ENCODE measurements around the gene SERTAD3. TPM values are rescaled to one million over a fixed set of nuclear protein-coding genes. Genes with fewer than 3 reads are reported as not detected.

The SERTAD3 gene
- total and polyA plus RNA-seq, 2 donors (not counting 3 experiments of a cell fraction or from before 2014, with no cell fraction given), result 13.3 to 29.9 TPM

DNA sequence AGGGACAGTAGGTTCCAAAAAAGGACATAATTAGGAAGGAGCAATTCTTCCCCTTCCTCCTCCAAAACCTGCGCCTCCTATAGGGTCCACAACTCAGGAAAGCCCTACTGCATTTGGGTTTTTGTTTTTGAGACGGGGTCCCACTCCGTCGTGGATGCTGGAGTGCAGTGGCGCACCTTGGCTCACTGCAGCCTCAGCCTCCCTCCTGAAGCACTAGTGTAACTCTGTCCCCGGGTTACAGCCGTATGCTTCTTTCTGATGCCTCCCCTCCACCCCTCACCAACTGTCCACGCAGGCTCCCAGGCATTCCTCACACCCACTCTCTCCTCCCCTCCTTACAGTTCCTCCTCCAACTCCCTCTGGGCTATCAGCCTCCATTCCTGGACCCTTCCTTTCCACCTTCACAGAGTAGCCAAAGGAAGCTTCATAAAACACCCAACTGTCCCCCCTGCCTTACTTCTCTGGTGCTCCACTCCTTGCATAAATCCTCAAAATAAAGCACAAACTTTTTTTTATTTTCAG is 2.2 kb upstream of the SERTAD3 start:
- Histone ChIP-seq H3K4me2 (ENCODE audit: insufficient read depth, low read length) (no peak overlapping the region), H4K20me1 (replicated peaks; ENCODE audit: control insufficient read depth, extremely low read depth, insufficient read depth, low read length) (no peaks in the 10 kb centered on the region), H3K9me1 (replicated peaks; ENCODE audit: control insufficient read depth, extremely low read depth, insufficient read depth, low read length) (no peaks in the 10 kb centered on the region), H3K27me3 (ENCODE audit: control insufficient read depth in 2 of 2, insufficient read depth in 2 of 2, low read length in 2 of 2) (no peaks in the 10 kb centered on the region), H2AFZ (ENCODE audit: low read depth, low read length) (no peak overlapping the region), H3K36me3 (ENCODE audit: control insufficient read depth in 2 of 2, extremely low read depth in 1 of 2, insufficient read depth in 2 of 2, low read length in 2 of 2) (peaks cover 6 to 7% of the 10 kb centered on the region in 2 experiments), H3K79me2 (ENCODE audit: control insufficient read depth, insufficient read depth, low read length) (peaks cover 24% of the 10 kb centered on the region), H3K9me3 (replicated peaks; ENCODE audit: control insufficient read depth, insufficient read depth, low read length) (no peaks in the 10 kb centered on the region), H3K4me3 (replicated peaks in 1 of 3; ENCODE audit: insufficient read depth in 1 of 3, low read depth in 1 of 3, low read length in 3 of 3) (no peak overlapping the region), H3K4me1 (ENCODE audit: control insufficient read depth, extremely low read depth, insufficient read depth, low read length) (peaks cover 9% of the 10 kb centered on the region), H3K27ac (ENCODE audit: insufficient read depth, low read depth, low read length) (no peak overlapping the region), H3K9ac (replicated peaks; ENCODE audit: extremely low read depth, insufficient read depth, low read length) (no peak overlapping the region)
- dilution Hi-C loops (cut with MboI; ENCODE audit: extremely low pct_ligation_motif_present, low sequenced_read_pairs), result no loop called here
- intact Hi-C loops (cut with micrococcal nuclease), result loop anchor here (10.0 kb wide), 1 partner anchor 358 kb away; no protein-coding TSS in a partner anchor
- FAIRE-seq, result no peak
- TF ChIP-seq FOS (IDR thresholded peaks at IDR 0.05; ENCODE audit: borderline replicate concordance, insufficient read depth, low read length), result no peak
- no peak for TF ChIP-seq MYC (IDR thresholded peaks at IDR 0.05; ENCODE audit: low read depth, low read length)
- no peak for TF ChIP-seq POLR2A (IDR thresholded peaks at IDR 0.05; ENCODE audit: low read depth, low read length)
- no peak for TF ChIP-seq EZH2 (IDR thresholded peaks at IDR 0.05; ENCODE audit: borderline replicate concordance, low read depth, low read length, severe bottlenecking)
- no peak for TF ChIP-seq POLR2AphosphoS5 (IDR thresholded peaks at IDR 0.05; ENCODE audit: insufficient read depth, low read depth, low read length)
- no peak for TF ChIP-seq GATA2 (IDR thresholded peaks at IDR 0.05; ENCODE audit: insufficient read depth, insufficient read length, low read depth, low read length)
- TF ChIP-seq JUN (IDR thresholded peaks at IDR 0.05; ENCODE audit: borderline replicate concordance, insufficient read depth, insufficient read length, low read depth), result no peak
- TF ChIP-seq, protein P1, sequence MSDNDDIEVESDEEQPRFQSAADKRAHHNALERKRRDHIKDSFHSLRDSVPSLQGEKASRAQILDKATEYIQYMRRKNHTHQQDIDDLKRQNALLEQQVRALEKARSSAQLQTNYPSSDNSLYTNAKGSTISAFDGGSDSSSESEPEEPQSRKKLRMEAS (IDR thresholded peaks at IDR 0.05; ENCODE audit: insufficient read depth, insufficient read length), result no peak
- no peak for TF ChIP-seq CTCF (IDR thresholded peaks at IDR 0.05; ENCODE audit: extremely low read depth in 1 of 2, insufficient read depth in 1 of 2, low read depth in 1 of 2, low read length in 2 of 2)
- DNase-seq (ENCODE audit: low read depth, low spot score), result no peak
- POLR2A ChIA-PET, result no interaction called here
- BruUV-seq (replicated peaks), result no TSS peak
- CTCF ChIA-PET, result interaction anchor here (1.0 to 1.2 kb wide), 3 partner anchors 17 to 25 kb away, joined by 3 read pairs; no protein-coding TSS in a partner anchor

Measured in endothelial cell of umbilical vein (primary cell).